ENCODE data around the gene GLOD4. TPM values are rescaled to one million over a fixed set of nuclear protein-coding genes. Genes with fewer than 3 reads are reported as not detected.

The GLOD4 gene, protein sequence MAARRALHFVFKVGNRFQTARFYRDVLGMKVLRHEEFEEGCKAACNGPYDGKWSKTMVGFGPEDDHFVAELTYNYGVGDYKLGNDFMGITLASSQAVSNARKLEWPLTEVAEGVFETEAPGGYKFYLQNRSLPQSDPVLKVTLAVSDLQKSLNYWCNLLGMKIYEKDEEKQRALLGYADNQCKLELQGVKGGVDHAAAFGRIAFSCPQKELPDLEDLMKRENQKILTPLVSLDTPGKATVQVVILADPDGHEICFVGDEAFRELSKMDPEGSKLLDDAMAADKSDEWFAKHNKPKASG
- 41.4 and 48.8 TPM in 2 replicates for total RNA-seq

DNA sequence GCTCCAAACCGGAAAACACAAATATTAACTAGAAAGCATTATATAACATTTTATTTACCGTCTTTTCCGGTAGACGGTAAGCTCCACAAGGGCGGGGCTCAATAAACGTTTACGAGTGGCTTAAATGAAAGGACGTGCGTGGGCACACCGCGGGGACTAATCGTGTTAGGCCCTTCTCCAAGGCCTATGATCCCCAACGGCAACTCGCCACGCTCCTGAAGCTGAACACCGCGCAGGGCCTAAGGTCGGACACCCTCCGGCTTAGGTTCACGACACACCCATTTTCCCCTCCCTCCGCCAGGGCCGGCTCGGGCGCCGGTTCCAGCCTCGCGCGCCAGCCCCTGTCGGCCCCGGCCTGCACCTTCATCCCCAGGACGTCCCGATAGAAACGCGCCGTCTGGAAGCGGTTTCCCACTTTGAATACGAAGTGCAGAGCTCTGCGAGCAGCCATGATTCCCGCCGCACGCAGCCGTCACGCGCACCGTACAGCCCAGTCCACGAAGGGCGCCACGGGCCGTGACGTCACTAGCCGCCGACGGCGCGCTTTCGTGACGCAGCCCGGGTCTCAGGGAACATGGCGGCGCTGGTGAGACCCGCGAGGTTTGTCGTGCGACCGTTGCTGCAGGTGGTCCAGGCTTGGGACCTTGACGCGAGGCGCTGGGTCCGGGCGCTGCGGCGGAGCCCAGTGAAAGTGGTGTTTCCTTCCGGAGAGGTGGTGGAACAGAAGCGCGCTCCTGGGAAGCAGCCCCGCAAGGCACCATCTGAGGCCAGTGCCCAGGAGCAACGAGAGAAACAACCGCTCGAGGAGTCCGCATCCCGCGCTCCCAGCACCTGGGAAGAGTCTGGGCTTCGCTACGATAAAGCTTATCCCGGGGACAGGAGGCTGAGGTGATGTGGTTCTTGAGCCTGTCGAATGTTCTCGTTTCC lies at the start of gene GLOD4, which contains the start of gene MRM3:
Gene GLOD4 (minus strand): TSS at position 476 of the 927 bp plus-strand sequence. CDS start 25 bp downstream, at position 451.
Gene MRM3 (plus strand): TSS at position 549 of the 927 bp plus-strand sequence. CDS start 26 bp downstream, at position 575.

DNA sequence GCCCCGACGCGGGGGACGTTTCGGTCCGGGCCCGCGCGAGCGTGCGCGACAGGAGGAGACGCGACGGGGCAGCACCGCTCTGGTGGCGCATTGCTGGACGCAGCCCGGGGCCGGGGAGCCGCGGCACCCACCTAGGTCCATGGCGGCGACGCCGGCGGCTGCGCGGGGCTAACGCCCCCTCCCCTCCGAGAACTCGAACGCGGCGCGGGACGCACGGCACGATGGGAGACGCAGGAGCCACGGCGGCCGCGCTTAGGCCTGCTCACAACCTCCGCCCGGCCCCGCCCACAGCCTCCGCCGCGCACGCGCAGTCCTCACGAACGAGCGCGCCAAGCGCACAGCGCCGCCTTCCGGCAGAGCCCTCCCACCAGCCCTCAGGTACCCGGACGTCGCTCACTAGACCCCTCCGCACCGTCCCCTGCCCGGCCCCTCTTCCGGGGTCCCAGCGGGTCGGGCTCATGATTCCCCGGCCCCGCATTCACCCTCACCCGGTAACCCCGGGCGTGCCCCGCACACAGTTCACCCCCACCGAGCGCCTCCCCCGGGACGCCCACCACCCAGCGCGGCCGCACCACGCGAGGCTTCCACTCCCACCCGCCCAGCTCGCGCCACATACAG lies 30.0 kb downstream of the GLOD4 start, which contains the start of gene GEMIN4:
Gene GEMIN4 (minus strand): TSS at position 263 of the 618 bp plus-strand sequence. CDS start 122 bp downstream, at position 141.

DNA sequence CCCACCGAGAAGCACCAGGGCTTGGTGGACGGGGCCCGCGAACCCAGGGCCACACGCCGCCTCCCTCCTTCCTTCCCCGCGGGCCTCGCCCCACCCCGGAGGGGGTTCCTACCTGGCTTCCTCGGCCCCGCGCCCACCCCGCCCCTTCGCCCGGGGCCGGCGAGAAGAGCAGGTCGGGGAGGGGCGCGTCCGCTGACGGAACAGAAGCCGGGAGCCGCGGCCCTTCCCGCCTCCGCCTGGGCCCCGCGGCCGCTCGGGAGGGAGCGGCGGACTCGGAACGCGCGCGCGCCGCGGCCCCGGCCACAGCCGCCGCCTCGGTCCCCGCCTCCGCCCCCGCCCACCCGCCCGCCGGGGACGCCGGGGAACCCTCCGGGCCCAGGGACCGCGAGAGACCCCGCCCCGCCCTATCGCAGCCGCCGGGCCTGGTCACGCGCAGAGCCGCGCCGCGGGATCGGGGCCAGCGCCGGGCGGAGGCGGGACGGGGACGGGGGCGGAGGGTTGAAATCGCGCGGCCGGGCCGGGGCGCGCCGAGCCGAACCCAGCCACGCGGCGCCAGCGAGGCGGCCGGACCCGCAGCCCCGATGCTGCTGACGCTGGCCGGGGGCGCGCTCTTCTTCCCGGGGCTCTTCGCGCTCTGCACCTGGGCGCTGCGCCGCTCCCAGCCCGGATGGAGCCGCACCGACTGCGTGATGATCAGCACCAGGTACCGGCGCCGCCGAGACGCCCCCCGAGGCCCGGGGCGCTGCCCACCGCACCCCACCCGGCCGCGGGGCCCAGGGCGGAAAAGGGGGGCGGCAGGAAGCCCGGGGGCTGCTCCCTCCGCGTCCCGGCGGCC lies 49.8 kb downstream of the GLOD4 start, which contains the start of gene TLCD3A:
Gene TLCD3A (plus strand): TSS at position 530 of the 835 bp plus-strand sequence. CDS start 52 bp downstream, at position 582.

Other genes starting within 250 kb of the GLOD4 start
- gene VPS53, start 67.4 kb downstream of the GLOD4 start, total RNA-seq: 22.2 and 36.1 TPM in 2 replicates
- gene TLCD3A, start 49.7 kb downstream of the GLOD4 start, total RNA-seq: 17.0 and 38.6 TPM in 2 replicates
- 12.7 and 17.7 TPM in 2 replicates for gene GEMIN4, start 30.0 kb downstream of the GLOD4 start, total RNA-seq
- 13.4 and 13.6 TPM in 2 replicates for gene MRM3, start 73 bp upstream of the GLOD4 start, total RNA-seq
- gene NXN, start 197.5 kb upstream of the GLOD4 start, total RNA-seq: 8.0 and 27.1 TPM in 2 replicates
- 12.6 and 12.7 TPM in 2 replicates for gene TIMM22, start 214.8 kb upstream of the GLOD4 start, total RNA-seq

Data from smooth muscle cell of the pulmonary artery (primary cell).